ENCODE results near the gene AGAP1. TPM values are rescaled to one million over a fixed set of nuclear protein-coding genes. Genes with fewer than 3 reads are reported as not detected.

The AGAP1 gene
- total RNA-seq, 1 donor from 2014 or later = 33.7 TPM

DNA sequence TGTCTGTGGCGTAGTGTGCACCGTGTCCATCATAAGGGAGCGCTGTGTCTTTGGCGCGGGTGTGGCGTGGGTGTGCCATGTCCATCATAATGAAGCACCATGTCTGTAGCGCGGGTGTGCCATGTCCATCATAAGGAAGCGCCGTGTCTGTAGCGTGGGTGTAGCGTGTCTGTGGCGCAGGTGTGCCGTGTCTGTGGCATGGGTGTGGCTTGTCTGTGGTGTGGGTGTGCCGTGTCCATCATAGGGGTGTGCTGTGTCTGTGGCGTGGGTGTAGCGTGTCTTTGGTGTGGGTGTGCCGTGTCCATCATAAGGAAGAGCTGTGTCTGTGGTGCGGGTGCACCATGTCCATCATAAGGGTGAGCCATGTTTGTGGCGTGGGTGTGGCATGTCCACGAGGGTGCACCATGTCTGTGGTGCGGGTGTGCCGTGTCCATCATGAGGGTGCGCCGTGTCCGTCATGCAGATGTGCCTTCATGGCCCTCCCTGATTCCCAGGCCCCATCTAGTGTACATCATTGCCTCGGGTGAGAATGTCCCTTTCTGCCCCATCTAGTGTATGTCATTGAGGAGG is 399.4 kb downstream of the AGAP1 start:
- Histone ChIP-seq H3K4me3 (ENCODE audit: low read depth, low read length) (no peak overlapping the region), H3K27me3 (ENCODE audit: control insufficient read depth, insufficient read depth, low read length) (no peaks in the 10 kb centered on the region), H3K36me3 (ENCODE audit: control insufficient read depth, insufficient read depth, low read length) (peaks cover under 1% of the 10 kb centered on the region)
- TF ChIP-seq, protein P1, sequence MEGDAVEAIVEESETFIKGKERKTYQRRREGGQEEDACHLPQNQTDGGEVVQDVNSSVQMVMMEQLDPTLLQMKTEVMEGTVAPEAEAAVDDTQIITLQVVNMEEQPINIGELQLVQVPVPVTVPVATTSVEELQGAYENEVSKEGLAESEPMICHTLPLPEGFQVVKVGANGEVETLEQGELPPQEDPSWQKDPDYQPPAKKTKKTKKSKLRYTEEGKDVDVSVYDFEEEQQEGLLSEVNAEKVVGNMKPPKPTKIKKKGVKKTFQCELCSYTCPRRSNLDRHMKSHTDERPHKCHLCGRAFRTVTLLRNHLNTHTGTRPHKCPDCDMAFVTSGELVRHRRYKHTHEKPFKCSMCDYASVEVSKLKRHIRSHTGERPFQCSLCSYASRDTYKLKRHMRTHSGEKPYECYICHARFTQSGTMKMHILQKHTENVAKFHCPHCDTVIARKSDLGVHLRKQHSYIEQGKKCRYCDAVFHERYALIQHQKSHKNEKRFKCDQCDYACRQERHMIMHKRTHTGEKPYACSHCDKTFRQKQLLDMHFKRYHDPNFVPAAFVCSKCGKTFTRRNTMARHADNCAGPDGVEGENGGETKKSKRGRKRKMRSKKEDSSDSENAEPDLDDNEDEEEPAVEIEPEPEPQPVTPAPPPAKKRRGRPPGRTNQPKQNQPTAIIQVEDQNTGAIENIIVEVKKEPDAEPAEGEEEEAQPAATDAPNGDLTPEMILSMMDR (IDR thresholded peaks at IDR 0.05; ENCODE audit: insufficient read depth, low read length, poor library complexity, severe bottlenecking) = no peak
- DNase-seq (ENCODE audit: low read depth) = no peak

DNA sequence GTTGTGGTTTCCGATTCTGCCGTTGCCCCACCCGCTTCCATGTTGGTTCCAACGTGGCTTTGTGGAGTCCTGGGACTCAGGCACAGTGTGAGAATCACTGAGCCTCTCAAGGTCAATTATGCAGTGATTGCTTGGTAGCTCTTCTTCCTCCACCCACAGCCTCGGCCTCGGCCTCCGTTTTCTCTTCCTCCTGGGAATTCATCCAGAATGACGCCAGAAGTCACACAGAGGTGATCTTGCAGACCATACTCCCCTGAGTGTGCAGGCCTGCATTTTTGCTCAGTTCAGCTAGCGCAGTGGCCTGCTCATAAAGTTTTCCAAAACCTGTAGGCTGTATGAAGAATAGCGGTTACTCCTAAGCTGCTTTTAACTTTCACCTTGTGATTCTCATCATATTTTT is 401.0 kb downstream of the AGAP1 start:
- Histone ChIP-seq H3K27me3 (ENCODE audit: control insufficient read depth, insufficient read depth, low read length) (no peaks in the 10 kb centered on the region), H3K36me3 (ENCODE audit: control insufficient read depth, insufficient read depth, low read length) (no peaks in the 10 kb centered on the region), H3K4me3 (ENCODE audit: low read depth, low read length) (no peak overlapping the region)
- TF ChIP-seq, protein P1 (IDR thresholded peaks at IDR 0.05; ENCODE audit: insufficient read depth, low read length, poor library complexity, severe bottlenecking) = no peak
- no peak for DNase-seq (ENCODE audit: low read depth)

DNA sequence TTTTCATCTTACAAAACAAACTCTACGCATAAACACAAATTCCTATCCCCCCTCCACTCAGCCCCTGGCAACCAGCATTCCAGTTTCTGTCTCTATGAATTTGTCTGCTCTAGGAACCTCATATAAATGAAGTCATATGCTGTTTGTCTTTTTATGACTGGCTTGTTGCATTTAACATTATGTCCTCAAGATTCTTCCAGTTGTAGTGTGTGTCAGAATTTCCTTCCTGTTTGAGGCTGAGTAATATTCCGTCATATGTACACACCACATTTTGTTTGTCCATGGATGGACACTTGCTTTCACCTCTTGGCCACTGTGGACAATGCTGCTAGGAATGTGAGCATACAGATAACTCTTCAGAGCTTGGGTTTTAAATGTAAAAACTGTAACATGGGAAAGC is 402.2 kb downstream of the AGAP1 start:
- DNase-seq (ENCODE audit: low read depth) = no peak
- Histone ChIP-seq H3K27me3 (ENCODE audit: control insufficient read depth, insufficient read depth, low read length) (no peaks in the 10 kb centered on the region), H3K4me3 (ENCODE audit: low read depth, low read length) (no peak overlapping the region), H3K36me3 (ENCODE audit: control insufficient read depth, insufficient read depth, low read length) (no peaks in the 10 kb centered on the region)
- TF ChIP-seq, protein P1 (IDR thresholded peaks at IDR 0.05; ENCODE audit: insufficient read depth, low read length, poor library complexity, severe bottlenecking) = no peak

DNA sequence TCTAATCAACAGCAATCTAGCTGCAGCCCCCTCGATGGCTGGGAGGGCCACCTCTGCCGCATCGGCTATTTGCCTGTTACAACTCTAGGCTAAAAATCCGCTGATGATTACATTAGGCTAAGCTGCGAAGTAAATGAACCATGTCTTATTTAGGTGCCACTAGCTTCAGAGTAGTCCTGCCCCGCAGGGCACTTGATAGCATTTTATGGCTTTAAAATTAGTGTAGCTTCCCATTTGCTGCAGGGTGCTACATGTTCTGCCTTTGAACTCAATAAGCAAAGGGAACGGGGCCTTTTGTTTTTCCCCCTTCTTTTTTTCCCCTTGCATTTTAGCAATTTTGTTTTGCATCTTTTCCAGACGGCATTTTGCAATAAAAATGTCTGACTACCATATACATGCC is 404.1 kb downstream of the AGAP1 start:
- DNase-seq (ENCODE audit: low read depth) = no peak
- TF ChIP-seq, protein P1 (IDR thresholded peaks at IDR 0.05; ENCODE audit: insufficient read depth, low read length, poor library complexity, severe bottlenecking) = no peak
- H3K4me3 ChIP-seq (ENCODE audit: low read depth, low read length) = no peak overlapping the region
- H3K36me3 ChIP-seq (ENCODE audit: control insufficient read depth, insufficient read depth, low read length) = no peaks in the 10 kb centered on the region
- no peaks in the 10 kb centered on the region for H3K27me3 ChIP-seq (ENCODE audit: control insufficient read depth, insufficient read depth, low read length)

DNA sequence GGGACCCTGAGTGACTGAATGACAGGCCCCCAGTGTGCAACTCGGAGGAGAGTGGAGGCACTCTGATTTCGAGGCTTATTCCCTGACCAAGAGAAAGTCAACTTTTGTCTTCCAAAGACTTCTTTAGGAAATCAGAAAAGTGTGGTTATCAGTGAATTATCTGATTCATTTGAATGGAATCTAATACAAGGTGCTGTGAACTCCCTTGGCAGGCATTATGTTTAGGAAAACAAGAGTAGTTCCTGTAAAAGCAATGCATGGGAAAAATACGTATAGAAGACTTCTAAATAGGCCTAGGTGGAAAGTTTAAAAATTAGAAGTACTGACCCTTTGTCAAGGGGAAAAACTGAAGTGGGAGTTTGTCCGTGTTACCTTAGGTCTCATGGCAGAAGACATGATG is 404.9 kb downstream of the AGAP1 start:
- Histone ChIP-seq H3K27me3 (ENCODE audit: control insufficient read depth, insufficient read depth, low read length) (no peaks in the 10 kb centered on the region), H3K4me3 (ENCODE audit: low read depth, low read length) (no peak overlapping the region), H3K36me3 (ENCODE audit: control insufficient read depth, insufficient read depth, low read length) (no peaks in the 10 kb centered on the region)
- TF ChIP-seq, protein P1 (IDR thresholded peaks at IDR 0.05; ENCODE audit: insufficient read depth, low read length, poor library complexity, severe bottlenecking) = no peak
- no peak for DNase-seq (ENCODE audit: low read depth)

DNA sequence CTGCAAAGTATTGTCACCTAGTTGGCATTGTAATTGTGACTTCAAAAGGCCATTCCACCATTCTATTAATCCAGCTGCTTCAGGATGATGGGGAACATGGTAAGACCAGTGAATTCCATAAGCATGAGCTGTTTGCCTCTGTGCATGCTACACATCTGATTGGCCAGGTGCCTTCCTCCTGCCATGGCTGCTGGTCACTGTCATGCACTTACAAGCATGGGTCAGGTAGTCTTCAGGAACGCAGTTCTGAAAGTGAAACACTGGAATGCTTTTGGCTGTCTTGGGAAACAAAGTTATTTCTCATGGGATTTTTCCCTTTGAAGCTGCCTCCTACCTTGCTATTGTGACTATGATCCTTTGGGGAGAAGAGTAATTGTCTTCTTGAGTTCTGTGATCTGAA is 406.8 kb downstream of the AGAP1 start:
- no peaks in the 10 kb centered on the region for H3K27me3 ChIP-seq (ENCODE audit: control insufficient read depth, insufficient read depth, low read length)
- H3K36me3 ChIP-seq (ENCODE audit: control insufficient read depth, insufficient read depth, low read length) = no peaks in the 10 kb centered on the region
- TF ChIP-seq, protein P1 (IDR thresholded peaks at IDR 0.05; ENCODE audit: insufficient read depth, low read length, poor library complexity, severe bottlenecking) = no peak
- no peak overlapping the region for H3K4me3 ChIP-seq (ENCODE audit: low read depth, low read length)
- peak; percentile 9 for DNase-seq (ENCODE audit: low read depth)
